Measurements from ENCODE around the gene SEMA3B.

DNA sequence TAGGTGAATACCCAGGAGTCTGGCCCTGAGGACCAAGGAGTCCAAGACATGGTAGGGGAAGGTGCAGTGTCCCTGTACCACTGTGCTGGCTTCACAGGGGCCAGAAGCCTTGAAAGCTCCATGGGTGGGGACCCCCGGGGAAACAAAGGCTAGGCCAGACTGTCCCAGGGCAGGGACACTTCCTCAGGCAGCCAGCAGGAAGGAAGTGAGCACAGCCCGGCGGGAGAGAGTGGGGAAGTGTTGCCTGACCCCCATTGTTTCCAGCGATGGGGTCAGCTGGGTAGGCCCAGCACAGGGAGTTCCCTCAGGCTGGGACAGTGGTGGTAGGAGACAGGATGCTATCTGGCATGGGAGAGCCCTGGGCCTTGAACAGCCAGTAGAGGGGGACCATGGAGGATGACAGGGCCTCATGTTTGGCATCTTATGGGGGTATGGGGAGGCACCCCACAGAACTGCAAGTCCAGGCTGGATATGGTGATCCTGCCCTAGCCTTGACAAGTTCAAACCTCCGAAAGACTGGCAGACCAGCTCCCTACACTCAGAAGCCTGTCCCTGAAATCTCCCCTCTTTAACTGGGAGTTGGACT lies 54.8 kb downstream of the SEMA3B start:
- TF ChIP-seq, protein P1, sequence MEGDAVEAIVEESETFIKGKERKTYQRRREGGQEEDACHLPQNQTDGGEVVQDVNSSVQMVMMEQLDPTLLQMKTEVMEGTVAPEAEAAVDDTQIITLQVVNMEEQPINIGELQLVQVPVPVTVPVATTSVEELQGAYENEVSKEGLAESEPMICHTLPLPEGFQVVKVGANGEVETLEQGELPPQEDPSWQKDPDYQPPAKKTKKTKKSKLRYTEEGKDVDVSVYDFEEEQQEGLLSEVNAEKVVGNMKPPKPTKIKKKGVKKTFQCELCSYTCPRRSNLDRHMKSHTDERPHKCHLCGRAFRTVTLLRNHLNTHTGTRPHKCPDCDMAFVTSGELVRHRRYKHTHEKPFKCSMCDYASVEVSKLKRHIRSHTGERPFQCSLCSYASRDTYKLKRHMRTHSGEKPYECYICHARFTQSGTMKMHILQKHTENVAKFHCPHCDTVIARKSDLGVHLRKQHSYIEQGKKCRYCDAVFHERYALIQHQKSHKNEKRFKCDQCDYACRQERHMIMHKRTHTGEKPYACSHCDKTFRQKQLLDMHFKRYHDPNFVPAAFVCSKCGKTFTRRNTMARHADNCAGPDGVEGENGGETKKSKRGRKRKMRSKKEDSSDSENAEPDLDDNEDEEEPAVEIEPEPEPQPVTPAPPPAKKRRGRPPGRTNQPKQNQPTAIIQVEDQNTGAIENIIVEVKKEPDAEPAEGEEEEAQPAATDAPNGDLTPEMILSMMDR (IDR thresholded peaks at IDR 0.05; ENCODE audit: poor library complexity) = no peak
- no peak for TF ChIP-seq EZH2 (IDR thresholded peaks at IDR 0.05; ENCODE audit: borderline replicate concordance)

Data from hepatocyte (in vitro differentiated cells).